ES-I3 (cell line): ENCODE data around the gene CTNNBL1.

Experiments
- H3K36me3 ChIP-seq: 2 replicates; pipeline ENCODE4 v1.6.1; 2013; ENCODE audit warnings: mild to moderate bottlenecking, low read length, control low read depth, moderate library complexity; ENCODE audit not compliant: insufficient read depth
- H3K4me1 ChIP-seq: 2 replicates; pipeline ENCODE4 v1.6.1; 2013; ENCODE audit warnings: mild to moderate bottlenecking, control low read depth, low read length; ENCODE audit not compliant: insufficient read depth
- H3K9ac ChIP-seq: 2 replicates; pipeline ENCODE4 v1.6.1; 2013; ENCODE audit warnings: low read depth, mild to moderate bottlenecking, low read length, moderate library complexity
- H3K9me3 ChIP-seq: 2 replicates; pipeline ENCODE4 v1.6.1; 2013; ENCODE audit warnings: mild to moderate bottlenecking, low read length, moderate library complexity; ENCODE audit not compliant: control insufficient read depth, insufficient read depth

The CTNNBL1 gene

DNA sequence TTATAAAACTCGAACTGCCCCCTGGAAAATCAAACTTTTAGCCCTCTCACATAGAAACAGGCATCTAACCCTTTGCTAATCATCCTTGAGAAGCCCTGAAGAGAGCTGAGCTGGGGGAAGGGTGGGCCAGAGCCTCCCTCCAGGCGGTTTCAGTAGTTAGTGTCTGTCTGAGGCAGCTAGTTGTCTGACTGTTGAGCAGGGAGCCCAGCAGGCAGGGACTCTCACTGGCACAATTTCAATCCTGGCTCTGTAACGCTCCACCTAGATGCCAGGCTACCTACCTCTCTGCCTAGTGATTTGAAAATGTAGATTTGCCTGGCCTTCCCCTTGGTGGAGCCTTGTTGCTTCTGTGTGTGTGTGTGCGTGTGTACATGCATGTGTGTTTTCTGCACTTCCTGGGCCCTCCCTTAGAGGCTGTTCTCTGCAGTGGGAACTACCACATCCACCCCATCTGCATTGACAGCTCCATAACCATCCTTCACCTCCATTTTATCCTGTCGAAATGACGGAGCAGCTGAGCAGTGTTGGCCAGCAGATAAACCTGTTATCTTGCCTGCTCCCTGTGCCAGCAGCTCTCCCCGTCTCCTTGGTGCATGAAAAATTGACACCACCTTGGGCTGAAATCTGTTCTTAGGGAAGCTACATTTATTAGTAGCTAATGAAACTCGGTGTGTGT, 139.5 kb downstream of the CTNNBL1 start:
- Histone ChIP-seq H3K9me3 (no peaks in the 10 kb centered on the region), H3K36me3 (no peaks in the 10 kb centered on the region; the same call in 1 of the 2 replicates), H3K9ac (no peak overlapping the region), H3K4me1 (no peaks in the 10 kb centered on the region)

DNA sequence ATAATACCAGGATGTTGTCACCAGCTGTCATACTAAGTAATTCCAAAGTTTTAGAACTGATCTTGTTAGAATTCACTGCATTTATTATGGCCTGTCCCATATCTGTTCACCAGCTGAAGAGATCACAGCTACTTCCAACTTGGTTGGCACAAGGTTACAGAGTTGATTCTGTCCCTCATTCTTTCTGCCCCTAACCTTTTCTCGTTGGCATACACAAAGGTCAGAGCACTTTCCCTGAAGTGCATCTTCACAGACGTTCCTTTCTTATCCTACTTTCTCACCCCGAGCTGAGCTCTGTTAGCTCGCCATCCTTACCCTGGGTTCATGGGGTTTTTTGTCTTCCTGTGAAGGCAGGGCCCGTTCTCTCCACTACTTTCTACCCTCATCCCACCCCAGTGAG, 143.1 kb downstream of the CTNNBL1 start:
- Histone ChIP-seq H3K36me3 (no peaks in the 10 kb centered on the region), H3K9me3 (no peaks in the 10 kb centered on the region), H3K4me1 (no peaks in the 10 kb centered on the region), H3K9ac (no peak overlapping the region)

DNA sequence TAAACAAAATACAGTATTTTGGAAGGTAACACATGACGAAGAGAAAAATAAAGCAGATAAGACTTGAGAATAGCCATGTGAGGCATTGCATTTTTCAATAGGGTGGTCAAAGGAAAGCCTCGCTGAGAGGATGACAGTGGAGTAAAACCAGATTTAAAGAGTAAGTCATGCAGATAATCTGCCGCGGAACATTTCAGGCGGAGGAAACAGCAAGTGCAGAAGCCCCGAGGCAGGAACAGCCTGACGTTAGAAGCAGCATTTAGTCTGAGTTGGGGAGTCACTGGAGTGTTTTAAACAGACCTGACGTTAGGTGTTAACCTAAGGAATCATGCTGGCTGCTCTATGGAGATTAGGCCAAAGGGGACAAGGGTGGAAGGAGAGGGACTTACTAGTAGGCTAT, 144.1 kb downstream of the CTNNBL1 start:
- no peaks in the 10 kb centered on the region for H3K4me1 ChIP-seq
- no peak overlapping the region for H3K9ac ChIP-seq
- H3K36me3 ChIP-seq: no peaks in the 10 kb centered on the region
- H3K9me3 ChIP-seq: no peaks in the 10 kb centered on the region

DNA sequence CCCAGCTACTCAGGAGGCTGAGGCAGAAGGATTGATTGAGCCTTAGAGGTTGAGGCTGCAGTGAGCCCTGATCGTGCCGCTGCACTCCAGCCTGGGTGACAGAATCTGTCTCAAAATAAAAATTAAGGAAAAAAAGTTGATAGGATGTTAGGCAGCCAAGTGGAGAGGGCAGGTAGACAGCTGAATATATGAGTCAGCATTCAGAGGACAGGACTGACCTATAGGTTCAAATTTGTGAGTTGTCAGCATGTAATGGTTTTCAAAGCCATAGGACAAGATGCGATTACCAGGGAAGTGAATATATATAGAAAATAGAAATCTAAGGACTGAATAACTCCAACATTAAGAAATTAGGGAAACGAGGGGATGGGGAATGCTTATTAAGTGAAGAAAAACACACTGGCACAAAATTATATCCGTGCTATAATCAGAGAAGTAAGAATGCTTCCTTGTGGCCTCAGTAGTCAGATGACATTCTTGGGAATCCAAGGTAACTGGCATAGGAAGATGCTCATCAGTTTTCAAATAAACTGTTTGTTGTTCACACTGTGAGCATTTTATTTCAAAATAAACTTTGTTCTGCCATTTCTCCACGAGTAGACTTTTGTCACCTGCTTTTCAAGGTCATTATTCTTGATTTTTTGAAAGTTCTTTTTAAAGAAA, 145.1 kb downstream of the CTNNBL1 start:
- H3K4me1 ChIP-seq: no peaks in the 10 kb centered on the region
- H3K36me3 ChIP-seq: no peaks in the 10 kb centered on the region
- H3K9ac ChIP-seq: no peak overlapping the region
- no peaks in the 10 kb centered on the region for H3K9me3 ChIP-seq

DNA sequence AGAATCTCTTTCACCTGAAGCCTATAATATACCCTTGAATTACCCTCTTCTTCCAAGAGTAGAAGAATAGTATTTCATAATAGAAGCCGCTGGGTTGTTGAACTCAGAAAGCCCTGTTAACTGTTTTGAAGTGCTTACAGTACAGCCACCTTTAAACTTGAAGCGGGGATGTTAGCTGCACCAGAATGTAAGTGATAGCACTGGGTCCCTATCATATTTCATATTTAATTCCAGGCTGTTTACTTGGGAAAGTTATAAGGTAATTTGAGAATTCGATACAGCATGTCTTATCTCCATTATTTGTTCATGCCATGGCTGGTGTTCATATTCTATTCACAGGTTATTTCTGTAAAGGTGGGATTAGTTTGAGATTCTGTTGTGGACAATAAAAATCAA, 145.6 kb downstream of the CTNNBL1 start:
- Histone ChIP-seq H3K4me1 (no peaks in the 10 kb centered on the region), H3K9me3 (no peaks in the 10 kb centered on the region), H3K36me3 (no peaks in the 10 kb centered on the region), H3K9ac (no peak overlapping the region)

DNA sequence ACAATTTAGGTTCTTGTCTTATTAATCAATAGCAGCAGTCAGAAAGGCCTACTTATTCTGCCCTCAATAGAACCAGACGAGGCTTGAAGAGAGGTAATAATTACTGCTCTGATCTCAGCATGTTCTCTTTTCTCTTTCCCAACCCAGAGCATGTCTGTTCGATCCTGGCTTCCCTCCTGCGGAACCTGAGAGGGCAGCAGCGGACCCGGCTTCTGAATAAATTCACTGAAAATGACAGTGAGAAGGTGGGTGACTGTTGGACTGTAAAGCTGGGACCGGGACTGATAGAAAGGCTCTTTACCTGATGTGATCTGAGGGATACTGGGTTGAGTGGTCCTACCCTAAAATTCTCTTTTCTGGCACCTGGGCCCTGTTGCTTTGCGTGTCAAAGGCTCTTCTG, 146.1 kb downstream of the CTNNBL1 start:
- H3K36me3 ChIP-seq: no peaks in the 10 kb centered on the region
- no peak overlapping the region for H3K9ac ChIP-seq
- no peaks in the 10 kb centered on the region for H3K9me3 ChIP-seq

DNA sequence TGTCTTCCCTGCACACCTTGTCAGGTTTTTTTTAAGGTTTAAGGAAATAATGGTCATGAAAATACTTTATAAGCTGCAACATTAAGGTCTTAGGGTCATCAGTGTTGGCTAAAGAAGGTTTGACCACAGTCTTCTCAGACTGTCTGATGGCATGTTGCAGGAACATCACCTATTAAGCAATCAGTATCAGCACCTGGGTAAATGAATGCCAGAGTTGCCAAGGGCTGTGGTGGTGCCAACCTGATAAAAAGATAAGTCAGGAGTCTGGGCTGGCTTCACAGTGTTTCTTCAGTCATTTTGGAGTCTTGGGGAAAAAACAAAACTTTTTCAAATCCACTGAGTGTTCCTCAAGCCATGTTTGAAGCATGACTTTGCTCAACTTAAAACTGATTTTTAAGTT, 147.6 kb downstream of the CTNNBL1 start:
- Histone ChIP-seq H3K9ac (no peak overlapping the region), H3K4me1 (peaks cover 5% of the 10 kb centered on the region), H3K36me3 (no peaks in the 10 kb centered on the region), H3K9me3 (no peaks in the 10 kb centered on the region)

More for the DNA sequence above, 146.1 kb downstream of the CTNNBL1 start:
- H3K4me1 ChIP-seq: no peaks in the 10 kb centered on the region

DNA sequence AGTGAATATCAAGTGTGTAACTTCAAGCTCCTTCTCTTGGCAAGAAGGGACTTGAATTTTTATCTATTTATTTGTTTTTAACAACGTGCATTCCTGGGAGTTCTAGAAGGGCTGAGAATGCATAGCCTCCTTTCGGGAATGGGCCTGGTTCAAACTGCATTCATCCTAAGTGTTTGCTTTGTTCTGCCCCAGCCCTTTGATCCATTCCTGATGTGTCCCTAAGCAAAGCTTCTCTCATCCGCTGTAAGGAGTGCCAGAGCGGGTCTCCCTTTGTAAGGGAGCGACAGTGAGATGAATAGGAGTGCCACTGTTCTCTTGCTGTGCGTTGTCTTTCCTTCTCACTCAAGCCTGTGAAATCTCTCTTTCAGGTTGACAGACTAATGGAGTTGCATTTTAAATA, 148.1 kb downstream of the CTNNBL1 start:
- H3K9ac ChIP-seq: no peak overlapping the region
- no peaks in the 10 kb centered on the region for H3K9me3 ChIP-seq
- no peaks in the 10 kb centered on the region for H3K36me3 ChIP-seq
- H3K4me1 ChIP-seq: peaks cover 11% of the 10 kb centered on the region

DNA sequence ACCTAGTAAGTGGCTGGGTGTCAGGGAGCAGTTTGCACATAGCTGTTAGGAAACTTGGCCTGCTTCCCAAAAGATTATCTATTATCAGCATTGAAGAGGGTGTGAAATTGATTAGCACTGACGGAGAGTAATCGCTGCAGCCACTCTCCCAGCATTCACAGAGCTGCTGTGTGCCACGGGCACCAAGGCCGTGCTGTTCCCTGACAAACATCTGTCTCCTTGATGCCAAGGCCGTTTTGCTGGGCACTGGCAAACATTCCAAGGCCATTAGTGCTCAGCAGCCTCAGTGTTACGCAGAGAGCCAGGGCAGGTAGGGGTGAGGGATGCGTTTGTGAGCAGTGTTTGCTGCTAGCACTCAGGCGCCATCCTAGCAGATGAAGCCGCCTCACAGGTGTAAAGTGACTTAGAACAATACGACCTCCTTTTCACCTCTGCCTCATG, 151.4 kb downstream of the CTNNBL1 start:
- Histone ChIP-seq H3K9ac (no peak overlapping the region), H3K9me3 (no peaks in the 10 kb centered on the region), H3K4me1 (peaks cover 15% of the 10 kb centered on the region), H3K36me3 (no peaks in the 10 kb centered on the region)

DNA sequence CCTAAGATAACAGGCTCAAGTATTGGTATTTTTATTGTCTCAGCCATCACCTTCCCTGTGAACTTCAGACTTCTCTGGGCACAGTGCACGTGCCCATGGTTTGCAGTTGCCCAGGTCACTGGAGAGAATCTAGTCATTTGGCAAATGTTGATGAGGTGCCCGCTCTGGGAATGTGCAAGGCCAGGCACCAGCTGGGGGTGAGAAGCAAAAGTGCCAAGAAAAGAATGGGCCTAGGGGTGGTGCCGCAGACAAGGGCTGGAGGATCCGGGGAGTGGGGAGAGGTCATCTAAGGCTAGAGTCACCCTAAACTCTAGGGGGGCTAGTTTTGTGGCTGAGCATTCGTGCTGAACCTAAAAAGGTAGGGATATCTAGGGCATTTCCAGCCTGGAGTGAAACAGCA, 152.0 kb downstream of the CTNNBL1 start:
- peaks cover 15% of the 10 kb centered on the region for H3K4me1 ChIP-seq
- no peaks in the 10 kb centered on the region for H3K9me3 ChIP-seq
- H3K36me3 ChIP-seq: no peaks in the 10 kb centered on the region
- H3K9ac ChIP-seq: no peak overlapping the region

DNA sequence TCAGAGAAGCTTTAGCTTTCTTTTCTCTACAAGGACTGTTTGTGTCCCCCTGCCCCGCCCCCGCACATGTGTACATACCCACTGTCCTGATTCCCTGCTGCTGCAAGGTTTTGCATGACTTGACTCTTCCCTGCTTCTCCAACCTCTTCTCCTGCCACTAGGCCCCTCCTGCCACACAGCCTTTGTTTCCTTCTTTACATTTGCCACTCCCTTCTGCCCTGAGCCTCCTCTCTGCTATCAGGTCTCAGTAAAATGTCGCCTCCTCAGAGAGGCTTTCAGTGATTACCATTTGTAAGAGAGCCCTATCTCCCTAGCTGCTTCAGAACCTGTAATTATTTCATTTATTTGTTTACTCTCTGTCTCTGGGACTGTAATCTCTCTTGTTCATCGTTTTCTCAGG, 152.7 kb downstream of the CTNNBL1 start:
- peaks cover 15% of the 10 kb centered on the region for H3K4me1 ChIP-seq
- no peaks in the 10 kb centered on the region for H3K9me3 ChIP-seq
- no peaks in the 10 kb centered on the region for H3K36me3 ChIP-seq
- H3K9ac ChIP-seq: no peak overlapping the region

DNA sequence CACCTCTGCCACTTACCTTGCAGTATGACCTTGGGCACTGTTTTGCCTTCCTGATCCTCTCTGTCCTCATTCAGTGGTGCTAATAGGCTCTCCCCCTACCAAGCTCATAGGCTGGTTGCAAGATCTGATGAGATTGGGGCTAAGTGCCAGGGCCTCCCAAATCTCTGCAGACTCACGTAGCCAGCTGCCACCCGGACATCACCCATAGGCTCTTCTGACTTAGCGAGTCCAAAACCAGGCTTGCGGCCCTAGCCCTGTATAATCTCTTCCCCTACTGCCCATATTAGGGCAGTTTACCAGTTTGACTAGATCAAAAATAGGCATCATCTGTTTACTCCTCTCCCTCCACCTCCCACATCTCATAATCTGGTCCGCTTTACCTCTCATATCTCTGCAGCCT, 154.9 kb downstream of the CTNNBL1 start:
- no peaks in the 10 kb centered on the region for H3K9me3 ChIP-seq
- H3K9ac ChIP-seq: no peak overlapping the region
- peaks cover 15% of the 10 kb centered on the region for H3K4me1 ChIP-seq
- peaks cover 5% of the 10 kb centered on the region; the same call in 1 of the 2 replicates for H3K36me3 ChIP-seq

DNA sequence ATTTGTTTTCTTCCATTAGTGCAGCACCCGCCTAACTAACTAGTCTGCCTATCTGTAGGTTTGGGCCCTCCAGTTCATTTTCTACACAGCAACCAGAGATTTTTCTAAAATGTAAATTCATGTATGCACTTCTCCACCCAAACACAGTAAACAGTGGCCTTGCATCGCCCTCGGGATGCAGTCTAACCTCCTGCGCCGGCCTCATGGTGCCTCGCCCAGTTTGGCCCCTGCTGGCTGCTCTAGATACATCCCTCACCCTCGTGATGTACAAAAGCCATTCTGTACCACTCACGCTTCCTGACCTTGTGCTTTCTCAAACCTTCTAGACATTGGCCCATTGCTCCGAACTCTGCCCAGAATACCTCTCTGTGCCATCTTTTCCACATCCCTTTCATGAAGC, 155.3 kb downstream of the CTNNBL1 start:
- H3K9me3 ChIP-seq: no peaks in the 10 kb centered on the region
- peaks cover 15% of the 10 kb centered on the region for H3K4me1 ChIP-seq
- H3K9ac ChIP-seq: no peak overlapping the region
- peaks cover 5% of the 10 kb centered on the region; the same call in 1 of the 2 replicates for H3K36me3 ChIP-seq

DNA sequence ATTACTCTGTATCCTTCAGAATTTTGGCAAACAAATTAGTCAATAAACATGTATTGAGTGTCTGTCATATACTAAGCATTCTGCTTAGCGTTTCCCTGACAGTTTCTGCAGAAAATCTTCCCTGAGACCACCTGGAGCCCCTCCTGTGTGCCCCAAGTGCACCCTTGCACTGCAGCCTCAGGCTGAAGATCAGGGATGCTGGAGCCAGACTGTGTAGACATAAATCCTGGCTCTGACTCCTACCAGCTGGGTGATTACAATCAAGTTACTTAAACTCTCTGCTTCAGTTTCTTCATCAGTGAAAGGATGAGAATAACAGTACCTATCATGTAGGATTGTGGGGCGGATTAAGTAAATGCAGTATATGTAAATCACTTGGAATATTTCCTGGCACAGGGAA, 155.7 kb downstream of the CTNNBL1 start:
- Histone ChIP-seq H3K9ac (no peak overlapping the region), H3K9me3 (no peaks in the 10 kb centered on the region), H3K4me1 (peaks cover 15% of the 10 kb centered on the region), H3K36me3 (peaks cover 5% of the 10 kb centered on the region; the same call in 1 of the 2 replicates)

DNA sequence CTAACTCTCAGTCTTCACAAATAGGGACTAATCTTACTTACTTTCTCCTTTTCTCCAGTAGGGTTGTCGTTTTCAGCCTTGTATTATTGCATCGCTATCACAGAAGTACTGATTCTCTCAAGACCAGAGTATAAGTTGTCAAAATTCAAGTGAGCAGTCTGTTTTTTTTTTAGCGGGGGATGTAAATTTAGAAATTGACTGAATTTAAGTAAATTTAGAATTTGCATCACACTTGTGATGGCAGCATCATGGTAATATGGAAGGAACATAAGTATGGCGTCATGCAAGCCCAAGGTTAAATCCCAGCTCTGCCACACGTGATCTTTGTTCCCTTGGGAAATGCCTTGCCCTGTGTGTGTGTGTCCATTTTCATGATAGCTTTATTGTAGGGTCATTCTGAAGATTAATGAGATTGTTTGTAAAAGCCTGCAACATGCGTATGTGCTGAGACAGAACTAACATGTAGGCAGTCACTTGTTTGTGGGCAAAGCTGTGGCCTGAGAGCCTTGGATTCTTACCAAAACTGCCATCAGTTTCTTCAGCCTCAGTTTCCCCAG, 156.3 kb downstream of the CTNNBL1 start:
- Histone ChIP-seq H3K9ac (no peak overlapping the region), H3K4me1 (peaks cover 15% of the 10 kb centered on the region), H3K9me3 (no peaks in the 10 kb centered on the region), H3K36me3 (peaks cover 5% of the 10 kb centered on the region; the same call in 1 of the 2 replicates)
